GM20000 (cell line): Measurements from ENCODE around the gene CLEC4M.
"Not testable (repeated sequence)": the region's sequence is repeated elsewhere in the genome, so short reads cannot be mapped to it uniquely, and the experiment has no call there.

Source experiments
- DNase-seq: peaks from one replicate; pipeline ENCODE4 v3.0.0; 2012; ENCODE audit warnings: low spot score
- CTCF ChIP-seq: IDR thresholded peaks from 2 replicates; pipeline ENCODE4 v1.5.1; 2012; ENCODE audit warnings: mild to moderate bottlenecking, control low read depth; ENCODE audit errors: extremely low read depth, missing control alignments

The CLEC4M gene

GRCh38 chr19:7740682-7741054 lies 22.4 kb upstream of the CLEC4M start:
- no peak for DNase-seq
- no peak for TF ChIP-seq CTCF

- DNase-seq, result no peak
- TF ChIP-seq CTCF, result no peak
These were observed 20.5 kb upstream of the CLEC4M start for GRCh38 chr19:7742575-7742974.

GRCh38 chr19:7742991-7743390 lies 20.1 kb upstream of the CLEC4M start:
- no peak for TF ChIP-seq CTCF
- no peak for DNase-seq

GRCh38 chr19:7743425-7743841 lies 19.6 kb upstream of the CLEC4M start:
- no peak for TF ChIP-seq CTCF
- DNase-seq, result peak; percentile 84

GRCh38 chr19:7744199-7744786 lies 18.8 kb upstream of the CLEC4M start:
- TF ChIP-seq CTCF, result no peak
- no peak for DNase-seq

- DNase-seq, result no peak
- no peak for TF ChIP-seq CTCF
These were observed 18.0 kb upstream of the CLEC4M start for GRCh38 chr19:7744871-7745650.

- DNase-seq, result not testable (repeated sequence)
These were observed 16.7 kb upstream of the CLEC4M start for GRCh38 chr19:7746306-7746705.
